Brain microvascular endothelial cell (primary cell): ENCODE results near the gene TMEM178B.

Experiments
- DNase-seq: peaks from one replicate; pipeline ENCODE4 v3.0.0-alpha.2; 2020
- H3K27ac ChIP-seq: fragments of 250-450 bp; sonication (Bioruptor Pico); 2 replicates; pipeline ENCODE4 v1.5.1; 2020; ENCODE audit warnings: mild to moderate bottlenecking, moderate library complexity
- H3K27me3 ChIP-seq: fragments of 250-450 bp; sonication (Bioruptor Pico); replicated peaks from 2 replicates; pipeline ENCODE4 v1.5.1; 2020; ENCODE audit warnings: mild to moderate bottlenecking
- H3K36me3 ChIP-seq: fragments of 250-450 bp; sonication (Bioruptor Pico); replicated peaks from 2 replicates; pipeline ENCODE4 v1.5.1; 2020; ENCODE audit warnings: mild to moderate bottlenecking
- H3K4me3 ChIP-seq: 2 replicates; pipeline ENCODE4 v1.5.1; 2011; ENCODE audit warnings: low read depth, mild to moderate bottlenecking, control low read depth, low read length, moderate library complexity
- in situ Hi-C: cut with HindIII; loops from 2 replicates; pipeline ENCODE4 v1.10.0; 2017; ENCODE audit warnings: low sequenced_read_pairs, low pct_ligation_motif_present
- TF ChIP-seq, protein P1 (sequence below): IDR thresholded peaks from 2 replicates; pipeline ENCODE4 v1.5.1; 2011; ENCODE audit warnings: low read depth, mild to moderate bottlenecking, moderate library complexity, low read length, control low read depth, inconsistent platforms; ENCODE audit errors: missing control alignments

TMEM178B gene

DNA sequence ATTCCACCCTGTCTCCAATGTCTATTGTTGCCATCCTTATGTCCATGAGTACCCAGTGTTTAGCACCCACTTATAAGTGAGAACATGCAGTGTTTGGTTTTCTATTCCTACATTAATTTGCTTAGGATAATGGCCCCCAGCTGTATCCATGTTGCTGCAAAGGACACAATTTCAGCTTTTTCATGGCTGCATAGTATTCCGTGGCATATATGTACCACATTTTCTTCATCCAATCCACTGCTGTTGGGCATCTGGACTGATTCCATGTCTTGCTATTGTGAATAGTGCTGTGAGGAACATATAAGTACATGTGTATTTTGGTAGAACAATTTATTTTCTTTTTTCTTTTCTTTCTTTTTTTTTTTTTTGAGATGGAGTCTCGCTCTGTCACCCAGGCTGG, 68.2 kb downstream of the TMEM178B start:
- TF ChIP-seq, protein P1, sequence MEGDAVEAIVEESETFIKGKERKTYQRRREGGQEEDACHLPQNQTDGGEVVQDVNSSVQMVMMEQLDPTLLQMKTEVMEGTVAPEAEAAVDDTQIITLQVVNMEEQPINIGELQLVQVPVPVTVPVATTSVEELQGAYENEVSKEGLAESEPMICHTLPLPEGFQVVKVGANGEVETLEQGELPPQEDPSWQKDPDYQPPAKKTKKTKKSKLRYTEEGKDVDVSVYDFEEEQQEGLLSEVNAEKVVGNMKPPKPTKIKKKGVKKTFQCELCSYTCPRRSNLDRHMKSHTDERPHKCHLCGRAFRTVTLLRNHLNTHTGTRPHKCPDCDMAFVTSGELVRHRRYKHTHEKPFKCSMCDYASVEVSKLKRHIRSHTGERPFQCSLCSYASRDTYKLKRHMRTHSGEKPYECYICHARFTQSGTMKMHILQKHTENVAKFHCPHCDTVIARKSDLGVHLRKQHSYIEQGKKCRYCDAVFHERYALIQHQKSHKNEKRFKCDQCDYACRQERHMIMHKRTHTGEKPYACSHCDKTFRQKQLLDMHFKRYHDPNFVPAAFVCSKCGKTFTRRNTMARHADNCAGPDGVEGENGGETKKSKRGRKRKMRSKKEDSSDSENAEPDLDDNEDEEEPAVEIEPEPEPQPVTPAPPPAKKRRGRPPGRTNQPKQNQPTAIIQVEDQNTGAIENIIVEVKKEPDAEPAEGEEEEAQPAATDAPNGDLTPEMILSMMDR: no peak
- DNase-seq: no peak
- no peak overlapping the region for H3K27ac ChIP-seq
- H3K4me3 ChIP-seq: no peak overlapping the region
- no peaks in the 10 kb centered on the region for H3K36me3 ChIP-seq
- in situ Hi-C loops: no loop called here
- no peaks in the 10 kb centered on the region for H3K27me3 ChIP-seq

DNA sequence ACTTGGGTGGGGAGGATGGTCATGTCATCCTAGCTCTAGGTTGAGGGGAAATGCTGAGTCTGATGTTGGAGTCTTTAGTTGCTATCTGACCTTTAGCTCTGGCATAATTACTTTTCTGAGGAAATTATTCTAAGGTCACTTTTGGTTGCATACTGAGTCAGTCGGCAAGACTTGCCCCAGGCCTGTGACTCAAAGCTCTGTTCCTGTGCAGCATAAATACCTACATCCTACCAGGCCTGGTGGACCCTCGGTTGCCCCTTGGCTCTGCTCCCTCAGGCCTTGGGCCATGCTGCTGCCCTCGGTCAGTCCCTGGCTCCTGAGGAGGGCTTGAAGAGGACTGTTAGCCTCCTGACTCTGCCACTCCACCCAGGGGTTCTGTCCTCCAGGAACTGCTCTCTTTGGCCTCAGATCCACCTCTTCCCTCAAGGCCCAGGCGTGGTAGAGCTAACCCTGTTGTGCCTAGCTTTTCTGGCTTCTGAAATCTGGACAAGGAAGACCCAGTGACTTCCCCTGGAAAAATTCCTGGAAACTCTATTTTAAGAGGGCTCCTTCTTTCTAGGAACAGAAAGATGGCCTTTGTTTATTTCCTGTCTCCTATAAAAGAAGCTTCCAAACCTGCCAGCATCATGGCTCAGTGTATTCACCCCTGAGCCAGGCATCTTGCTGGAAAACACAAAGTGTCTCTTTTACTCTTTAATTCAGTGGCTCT, 71.2 kb downstream of the TMEM178B start:
- Histone ChIP-seq H3K4me3 (no peak overlapping the region), H3K27me3 (no peaks in the 10 kb centered on the region), H3K36me3 (no peaks in the 10 kb centered on the region), H3K27ac (no peak overlapping the region)
- no peak for DNase-seq
- TF ChIP-seq, protein P1: no peak
- in situ Hi-C loops: no loop called here

DNA sequence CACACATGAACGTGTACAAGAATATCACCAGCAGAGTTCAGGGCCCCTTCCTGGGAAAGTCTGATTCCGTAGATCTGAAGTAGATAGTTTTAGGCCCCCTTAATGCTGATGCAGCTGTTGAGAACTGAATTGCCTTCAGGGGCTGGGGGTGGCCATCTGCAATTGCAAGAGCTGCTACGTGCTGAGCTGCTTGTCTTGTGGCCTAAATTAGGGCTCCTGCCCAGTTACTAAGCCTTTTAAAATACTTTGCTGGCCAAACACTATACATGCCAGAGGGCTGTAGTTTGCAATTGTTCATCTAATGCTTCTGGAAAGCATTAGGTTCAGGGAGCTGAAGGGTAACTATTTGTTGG, 71.7 kb downstream of the TMEM178B start:
- no peaks in the 10 kb centered on the region for H3K27me3 ChIP-seq
- H3K27ac ChIP-seq: no peak overlapping the region
- in situ Hi-C loops: no loop called here
- TF ChIP-seq, protein P1: no peak
- H3K4me3 ChIP-seq: no peak overlapping the region
- DNase-seq: no peak
- no peaks in the 10 kb centered on the region for H3K36me3 ChIP-seq

DNA sequence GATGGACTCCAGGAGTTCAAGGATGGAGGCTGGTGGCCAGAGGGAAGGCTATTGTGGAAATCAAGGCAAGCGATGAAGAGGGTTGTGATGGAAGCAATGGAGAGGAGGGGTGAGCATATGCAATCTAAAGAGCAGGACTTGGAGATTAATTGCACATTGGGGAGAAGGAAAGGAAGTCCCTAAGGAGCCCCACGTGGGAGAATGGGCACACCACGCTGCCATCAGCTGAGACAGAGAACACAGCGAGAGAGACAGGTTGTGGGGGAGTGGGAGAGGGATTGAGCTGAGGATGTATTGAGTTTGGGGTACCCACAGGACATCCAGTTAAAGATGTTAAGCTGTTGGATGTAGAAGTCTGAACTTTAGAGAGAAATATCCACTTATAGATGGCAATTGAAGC, 73.6 kb downstream of the TMEM178B start:
- Histone ChIP-seq H3K4me3 (no peak overlapping the region), H3K27ac (no peak overlapping the region), H3K36me3 (no peaks in the 10 kb centered on the region), H3K27me3 (no peaks in the 10 kb centered on the region)
- no peak for DNase-seq
- in situ Hi-C loops: no loop called here
- TF ChIP-seq, protein P1: no peak

DNA sequence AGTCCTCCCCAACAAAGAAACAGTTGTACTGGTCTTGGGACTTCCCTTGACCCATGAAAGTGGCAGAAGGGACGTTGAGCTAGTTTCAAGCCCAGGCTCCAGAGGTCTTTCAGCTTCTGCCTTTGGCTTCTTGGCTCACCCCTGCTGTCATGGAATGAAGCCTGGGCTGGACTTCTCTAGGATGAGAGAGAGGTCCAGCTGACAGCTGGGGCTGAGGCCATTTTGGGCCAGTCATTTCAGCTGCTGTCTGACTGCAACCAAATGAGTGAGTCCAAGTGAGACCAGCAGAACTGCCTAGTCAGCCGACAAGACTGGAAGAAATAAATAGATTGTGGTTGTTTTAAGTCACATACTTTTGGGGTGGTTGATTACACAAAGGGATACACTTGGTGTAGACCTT, 76.6 kb downstream of the TMEM178B start:
- TF ChIP-seq, protein P1: no peak
- DNase-seq: no peak
- H3K4me3 ChIP-seq: no peak overlapping the region
- in situ Hi-C loops: no loop called here
- no peaks in the 10 kb centered on the region for H3K36me3 ChIP-seq
- H3K27me3 ChIP-seq: no peaks in the 10 kb centered on the region
- no peak overlapping the region for H3K27ac ChIP-seq

DNA sequence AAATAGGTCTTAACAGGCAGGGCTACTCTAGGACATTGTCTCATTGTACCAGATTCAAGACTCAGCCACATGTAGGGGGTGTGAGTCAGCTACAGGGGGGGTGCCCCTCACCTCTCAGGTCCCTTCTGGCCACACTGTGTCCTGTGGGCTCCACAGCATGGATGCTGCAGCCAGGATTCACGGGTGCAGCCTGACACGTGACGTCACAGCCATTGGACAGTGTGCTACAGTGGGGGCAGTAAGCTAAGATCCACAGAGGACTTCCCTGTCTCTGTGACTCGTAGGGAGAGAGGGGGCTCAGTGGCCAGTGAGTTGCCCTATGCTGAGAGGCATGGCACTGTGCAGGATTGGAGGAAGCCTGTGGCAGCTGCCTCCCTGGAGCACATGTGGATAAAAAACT, 77.9 kb downstream of the TMEM178B start:
- H3K4me3 ChIP-seq: no peak overlapping the region
- H3K27ac ChIP-seq: no peak overlapping the region
- H3K36me3 ChIP-seq: no peaks in the 10 kb centered on the region
- in situ Hi-C loops: no loop called here
- H3K27me3 ChIP-seq: no peaks in the 10 kb centered on the region
- TF ChIP-seq, protein P1: no peak
- no peak for DNase-seq
